Aorta (tissue), 5 donors: ENCODE results near the gene IGFBP1. TPM values are rescaled to one million over a fixed set of nuclear protein-coding genes. Genes with fewer than 3 reads are reported as not detected.
A peak's percentile ranks its signal among the peaks of the same experiment; 100 is the strongest.
"Not testable (repeated sequence)": the region's sequence is repeated elsewhere in the genome, so short reads cannot be mapped to it uniquely, and the experiment has no call there.

Experiments used
- ATAC-seq: fragments of 200-7000 bp; cut with Tn5 transposase; one replicate; pipeline ENCODE4 v1.9.1; 2022; ENCODE audit warnings: moderate library complexity; ENCODE audit not compliant: low FRiP score
- DNase-seq, 2 donors: peaks; one replicate each; pipeline ENCODE4 v3.0.0-alpha.2; 2020
- H3K27ac ChIP-seq, 2 donors: one replicate each; pipeline ENCODE4 v1.5.1; 2013; ENCODE audit warnings: low read length in 2 of 2, mild to moderate bottlenecking in 2 of 2, moderate library complexity in 2 of 2, control low read depth in 1 of 2, inconsistent platforms in 1 of 2, low read depth in 1 of 2
- H3K27me3 ChIP-seq, 2 donors: one replicate each; pipeline ENCODE4 v1.6.1; 2013; ENCODE audit warnings: control low read depth in 1 of 2, low read length in 1 of 2, mild to moderate bottlenecking in 1 of 2, moderate library complexity in 1 of 2; ENCODE audit not compliant: insufficient read depth in 2 of 2, control insufficient read depth in 1 of 2
- H3K36me3 ChIP-seq, 2 donors: one replicate each; pipeline ENCODE4 v1.6.1; 2013; ENCODE audit warnings: control low read depth in 1 of 2, low read length in 1 of 2, mild to moderate bottlenecking in 1 of 2; ENCODE audit not compliant: insufficient read depth in 2 of 2, control insufficient read depth in 1 of 2
- H3K4me1 ChIP-seq, 2 donors: one replicate each; pipeline ENCODE4 v1.6.1; 2013; ENCODE audit warnings: low read length in 2 of 2, control low read depth in 1 of 2, mild to moderate bottlenecking in 1 of 2, moderate library complexity in 1 of 2; ENCODE audit not compliant: insufficient read depth in 2 of 2, control insufficient read depth in 1 of 2
- H3K4me3 ChIP-seq, 2 donors: one replicate each; pipeline ENCODE4 v1.5.1; 2013; ENCODE audit warnings: low read length in 2 of 2, control low read depth in 1 of 2, mild to moderate bottlenecking in 1 of 2
- H3K9me3 ChIP-seq: one replicate; pipeline ENCODE4 v1.6.1; 2013; ENCODE audit warnings: mild to moderate bottlenecking, low read length; ENCODE audit not compliant: control insufficient read depth
- WGBS, 2 donors: extraction: QIAGEN DNeasy Blood & Tissue Kit; methylation state at CpG; one replicate each; pipeline ENCODE4 v1.1.7; 2013; 5-methylcytosine and 5-hydroxymethylcytosine counted together
- intact Hi-C, 2 donors: fragments of 100-400 bp; cut with DNase I; formaldehyde crosslinking; loops; one replicate each; pipeline versions ENCODE4 v1.14.2 to v1.15.0; 2022
- long read RNA-seq, 2 donors: library from polyadenylated mRNA; unstranded; transcript quantifications; one replicate each; pipeline ENCODE4 v2.0.0, GENCODE V29; 2020 to 2021
- polyA plus RNA-seq, 2 donors: library from polyadenylated mRNA; stranded (reverse); fragments of 200-250 nt; gene quantifications; one replicate each; pipeline ENCODE4 v1.2.3, GENCODE V29; 2013
- total RNA-seq, 2 donors: library from RNA; stranded (reverse); fragmentation: NEBNext Ultra II Directional; extraction: Animal tissue kit (Norgen Biotek cat#: 25700); gene quantifications; one replicate each; pipeline ENCODE4 v1.2.1, GENCODE V29; 2021
- donor health status: healthy with polysubstance abuse.
- donor health status: Bipolar disorder and iron deficiency.
- donor health status: DM: no; HTN: no; CAD: no.
- donor health status: DM: no; HTN: no; CAD: no.
- donor health status: DM: yes; HTN: yes; CAD: no.

Gene IGFBP1
- total RNA-seq (not detected), polyA plus RNA-seq (not detected)
- long read RNA-seq, donor 1: 0 reads
- long read RNA-seq, donor 2: 0 reads

DNA sequence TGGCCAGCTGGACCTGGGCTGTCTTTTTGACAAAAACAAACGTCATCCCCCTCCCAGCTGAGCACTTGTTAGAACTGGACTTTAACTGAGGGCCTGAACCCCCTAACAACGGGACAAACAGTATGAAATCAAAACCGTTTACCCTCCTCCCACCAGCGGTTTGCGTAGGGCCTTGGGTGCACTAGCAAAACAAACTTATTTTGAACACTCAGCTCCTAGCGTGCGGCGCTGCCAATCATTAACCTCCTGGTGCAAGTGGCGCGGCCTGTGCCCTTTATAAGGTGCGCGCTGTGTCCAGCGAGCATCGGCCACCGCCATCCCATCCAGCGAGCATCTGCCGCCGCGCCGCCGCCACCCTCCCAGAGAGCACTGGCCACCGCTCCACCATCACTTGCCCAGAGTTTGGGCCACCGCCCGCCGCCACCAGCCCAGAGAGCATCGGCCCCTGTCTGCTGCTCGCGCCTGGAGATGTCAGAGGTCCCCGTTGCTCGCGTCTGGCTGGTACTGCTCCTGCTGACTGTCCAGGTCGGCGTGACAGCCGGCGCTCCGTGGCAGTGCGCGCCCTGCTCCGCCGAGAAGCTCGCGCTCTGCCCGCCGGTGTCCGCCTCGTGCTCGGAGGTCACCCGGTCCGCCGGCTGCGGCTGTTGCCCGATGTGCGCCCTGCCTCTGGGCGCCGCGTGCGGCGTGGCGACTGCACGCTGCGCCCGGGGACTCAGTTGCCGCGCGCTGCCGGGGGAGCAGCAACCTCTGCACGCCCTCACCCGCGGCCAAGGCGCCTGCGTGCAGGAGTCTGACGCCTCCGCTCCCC lies at the start of gene IGFBP1:
IGFBP1 (plus strand) TSS at position 304 of the 808 bp plus-strand sequence; CDS start at position 469, 165 bp downstream.
- 3 to 4% methylated on average over 71 to 73 of the region's 73 CpGs for WGBS, 2 donors
- intact Hi-C loops: no loop called here
- ATAC-seq: peak; percentile 37
- no peak for DNase-seq
- Histone ChIP-seq H3K36me3 (no peaks in the 10 kb centered on the region), H3K4me1 (no peaks in the 10 kb centered on the region), H3K27ac (no peak within 1 kb of the TSS), H3K4me3 (no peak within 1 kb of the TSS), H3K27me3 (no peaks in the 10 kb centered on the region), H3K9me3 (no peaks in the 10 kb centered on the region)

DNA sequence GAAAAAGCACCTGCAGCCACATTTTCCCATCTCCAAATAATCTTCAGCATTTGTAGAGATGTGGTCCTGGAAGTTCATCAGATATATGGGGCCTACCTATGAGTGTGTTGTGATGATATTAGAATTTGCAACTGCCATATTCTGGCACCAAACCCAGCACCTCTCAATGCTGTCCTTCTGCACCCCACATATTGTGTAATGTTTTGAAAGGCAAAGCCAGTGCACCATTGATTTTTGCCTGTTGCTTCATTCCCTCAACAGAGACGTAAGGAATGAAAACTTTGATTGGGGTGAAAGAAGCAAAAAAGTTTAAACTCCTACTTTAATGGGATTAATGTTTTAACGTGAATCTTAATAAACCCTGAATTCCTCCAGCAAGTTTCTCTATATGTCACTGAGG lies 49.4 kb upstream of the IGFBP1 start:
- intact Hi-C loops, ATAC-seq: not testable (repeated sequence)
- WGBS, 2 donors: 71 to 94% methylated on average over 2 of the region's 2 CpGs

DNA sequence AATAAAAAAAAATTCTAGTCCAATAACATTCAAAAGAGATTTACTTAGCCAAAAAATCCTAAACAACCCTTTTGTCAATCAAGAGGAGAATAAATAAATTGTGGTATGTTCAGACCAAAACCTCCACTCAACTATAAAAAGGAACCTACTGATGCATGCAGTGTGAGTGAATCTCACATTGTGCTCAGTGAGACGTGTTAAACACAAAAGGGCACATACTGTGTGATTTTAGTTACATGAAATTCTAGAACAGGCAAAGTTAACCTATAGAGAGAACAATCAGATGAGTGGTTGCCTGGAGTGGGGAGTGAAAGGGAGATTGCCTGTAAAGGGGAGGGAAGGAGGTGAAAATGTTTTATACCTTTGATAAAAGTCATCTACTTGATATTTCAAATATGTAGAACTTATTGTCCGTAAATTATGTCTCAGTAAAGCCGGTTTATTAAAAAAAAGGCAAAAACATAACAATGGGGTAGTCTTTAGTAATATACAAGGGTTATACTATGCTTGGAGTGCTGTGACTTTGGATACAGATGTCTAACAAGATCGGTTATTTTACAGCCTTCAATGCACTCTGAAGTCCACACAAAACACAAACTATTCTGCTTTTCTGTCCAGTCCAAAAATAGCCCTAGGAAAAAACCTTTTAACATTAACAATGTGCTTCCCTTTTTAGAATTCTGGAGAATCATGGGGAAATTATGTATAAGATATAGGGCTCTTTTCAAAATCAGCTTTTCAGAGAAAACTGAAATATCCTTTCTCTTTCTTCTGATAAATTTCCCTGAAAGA lies 46.2 kb upstream of the IGFBP1 start:
- H3K27ac ChIP-seq, H3K9me3 ChIP-seq, H3K27me3 ChIP-seq, H3K4me1 ChIP-seq, H3K4me3 ChIP-seq, DNase-seq, intact Hi-C loops, ATAC-seq, H3K36me3 ChIP-seq: not testable (repeated sequence)
- 30 to 32% methylated on average over 4 of the region's 4 CpGs for WGBS, 2 donors

More for the DNA sequence above, 49.4 kb upstream of the IGFBP1 start:
- not testable (repeated sequence) for H3K9me3 ChIP-seq, H3K4me3 ChIP-seq, H3K4me1 ChIP-seq, H3K27ac ChIP-seq, H3K36me3 ChIP-seq, DNase-seq, H3K27me3 ChIP-seq

DNA sequence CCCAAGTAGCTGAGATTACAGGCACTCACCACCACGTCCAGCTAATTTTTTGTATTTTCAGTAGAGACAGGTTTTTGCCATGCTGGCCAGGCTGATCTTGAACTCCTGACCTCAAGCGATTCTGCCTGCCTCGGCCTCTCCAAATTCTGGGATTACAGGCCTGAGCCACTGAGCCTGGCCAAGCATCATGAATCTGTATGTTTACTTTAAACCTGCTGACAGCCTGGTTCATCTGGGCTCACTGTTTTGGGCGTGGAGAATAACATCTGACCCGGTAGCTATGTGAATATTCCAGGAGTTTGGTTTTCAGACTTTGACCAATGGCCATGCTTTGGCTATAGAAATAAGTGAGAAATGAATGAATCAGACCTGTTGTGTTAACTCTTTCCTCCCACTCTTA lies 41.8 kb upstream of the IGFBP1 start:
- H3K4me1 ChIP-seq, H3K27ac ChIP-seq, ATAC-seq, H3K27me3 ChIP-seq, H3K36me3 ChIP-seq, H3K9me3 ChIP-seq, intact Hi-C loops, H3K4me3 ChIP-seq: not testable (repeated sequence)
- 60 to 65% methylated on average over 5 of the region's 5 CpGs for WGBS, 2 donors
- peak in 1 of 2 donors; percentile 15 for DNase-seq

DNA sequence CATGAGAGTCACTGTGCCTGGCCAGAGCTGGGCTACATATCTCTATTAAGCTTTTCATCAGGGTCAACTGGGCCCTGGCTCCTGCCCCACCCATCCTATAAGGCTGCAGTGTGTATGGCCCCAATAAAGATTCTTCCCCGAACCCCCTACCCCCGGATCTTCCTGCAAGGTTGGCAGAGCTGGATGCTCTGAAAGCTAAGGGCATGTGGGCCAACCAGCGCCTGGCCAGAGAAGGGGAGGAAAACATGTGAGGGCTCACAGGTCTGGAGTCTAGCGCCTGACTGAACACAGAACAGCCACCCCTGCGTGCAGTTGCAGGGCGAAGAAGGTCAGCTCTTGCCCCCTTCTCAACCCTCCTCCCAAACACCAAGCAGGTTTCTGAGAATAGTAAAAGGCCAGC lies 39.6 kb upstream of the IGFBP1 start:
- H3K27ac ChIP-seq, intact Hi-C loops, H3K36me3 ChIP-seq, H3K9me3 ChIP-seq, H3K27me3 ChIP-seq, ATAC-seq, H3K4me3 ChIP-seq, H3K4me1 ChIP-seq: not testable (repeated sequence)
- 87% methylated on average over 6 of the region's 6 CpGs for WGBS, 2 donors
- peak in 1 of 2 donors; percentile 53 for DNase-seq

DNA sequence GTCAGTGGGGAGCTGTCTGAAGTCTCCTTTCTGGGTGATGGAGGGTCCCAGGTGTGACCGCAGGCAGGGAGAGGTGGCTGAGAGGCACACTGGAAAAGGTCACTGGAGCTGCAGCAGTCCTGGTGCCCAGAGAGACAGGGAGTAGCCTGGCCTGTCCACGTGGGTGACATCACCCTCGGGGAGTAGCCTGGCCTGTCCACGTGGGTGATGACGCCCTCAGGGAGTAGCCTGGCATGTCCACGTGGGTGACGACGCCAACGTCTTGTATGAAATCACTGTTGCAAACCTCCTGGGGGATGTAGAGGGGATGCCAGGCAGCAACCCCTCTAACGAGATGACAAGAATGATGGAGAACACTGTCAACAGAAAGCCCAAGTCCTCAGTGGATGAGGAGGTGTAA lies 35.3 kb upstream of the IGFBP1 start:
- not testable (repeated sequence) for H3K27ac ChIP-seq, ATAC-seq
- 67 to 68% methylated on average over 8 to 10 of the region's 10 CpGs for WGBS, 2 donors

DNA sequence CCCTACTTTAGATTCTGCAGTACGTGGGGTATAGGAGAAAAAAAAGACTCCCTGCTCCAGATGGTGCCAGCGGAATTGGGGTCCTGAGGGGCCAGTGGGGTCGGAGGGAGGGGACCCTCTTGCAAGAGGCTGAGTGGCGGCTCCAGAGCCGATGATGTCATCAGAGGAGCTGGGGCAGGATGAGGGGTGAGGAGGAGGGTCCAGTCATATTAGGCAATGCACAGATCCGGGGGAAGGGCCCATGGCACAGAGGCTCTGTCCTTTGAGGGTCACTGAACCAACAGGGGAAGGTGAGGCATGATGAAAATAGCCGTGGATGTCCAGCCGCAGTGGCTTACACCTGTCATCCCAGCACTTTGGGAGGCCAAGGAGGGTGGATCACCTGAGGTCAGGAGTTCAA lies 34.8 kb upstream of the IGFBP1 start:
- not testable (repeated sequence) for H3K9me3 ChIP-seq, H3K27ac ChIP-seq, H3K27me3 ChIP-seq, H3K36me3 ChIP-seq, H3K4me3 ChIP-seq, H3K4me1 ChIP-seq, ATAC-seq
- DNase-seq: peak in 1 of 2 donors; percentile 54
- intact Hi-C loops: loop anchor here in 1 of 2 donors (5.0 kb wide), 1 partner anchor 696 kb away; the partner anchor contains the start of gene RAMP3
- 83 to 90% methylated on average over 8 of the region's 8 CpGs for WGBS, 2 donors

More for the DNA sequence above, 35.3 kb upstream of the IGFBP1 start:
- H3K9me3 ChIP-seq, H3K4me3 ChIP-seq, H3K36me3 ChIP-seq, H3K27me3 ChIP-seq, H3K4me1 ChIP-seq: not testable (repeated sequence)
- intact Hi-C loops: loop anchor here in 1 of 2 donors (5.0 kb wide), 1 partner anchor 696 kb away; the partner anchor contains the start of gene RAMP3
- DNase-seq: peak in 1 of 2 donors; percentile 6

DNA sequence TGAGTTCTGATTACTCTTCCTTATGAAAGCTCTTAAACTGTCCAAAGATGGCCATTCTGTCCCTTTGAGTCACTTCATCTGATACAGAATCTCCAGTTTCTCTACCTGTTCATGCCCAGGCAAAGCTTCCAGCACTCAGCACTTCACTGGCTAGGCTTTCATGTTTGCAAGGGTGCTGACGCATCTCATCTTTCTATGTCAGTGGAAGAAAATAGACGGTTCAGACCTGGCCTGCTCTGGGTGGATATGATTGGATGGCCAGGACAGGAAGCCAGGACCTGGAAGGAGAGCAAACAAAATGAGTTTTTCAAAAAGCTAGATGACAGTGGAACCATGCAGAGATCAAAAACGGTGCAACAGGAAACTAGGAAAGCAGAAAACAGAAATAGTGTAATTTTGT lies 32.6 kb upstream of the IGFBP1 start:
- 31 to 42% methylated on average over 3 of the region's 3 CpGs for WGBS, 2 donors
- ATAC-seq, H3K9me3 ChIP-seq, H3K27me3 ChIP-seq, H3K36me3 ChIP-seq, DNase-seq, intact Hi-C loops, H3K4me3 ChIP-seq, H3K4me1 ChIP-seq, H3K27ac ChIP-seq: not testable (repeated sequence)
